HepG2 (cell line): ENCODE results near the gene SOX9. TPM values are rescaled to one million over a fixed set of nuclear protein-coding genes. Genes with fewer than 3 reads are reported as not detected.

Experiments
- ADNP ChIP-seq: sonication (generic); formaldehyde crosslinking; IDR thresholded peaks from 2 replicates; pipeline ENCODE4 v1.4.0; 2020; ENCODE audit warnings: missing genetic modification reagents
- BCL6 ChIP-seq: IDR thresholded peaks from 2 replicates; pipeline ENCODE4 v1.6.1; 2016; ENCODE audit warnings: missing genetic modification reagents, missing compliant biosample characterization
- BCLAF1 ChIP-seq: fragments of 450-650 bp; IDR thresholded peaks from 2 replicates; pipeline ENCODE4 v1.6.1; 2017; ENCODE audit warnings: mild to moderate bottlenecking
- CCAR2 ChIP-seq: fragments of 200-400 bp; formaldehyde crosslinking; optimal IDR thresholded peaks from 2 replicates; pipeline ENCODE3; 2018; ENCODE audit warnings: low read depth, mild to moderate bottlenecking, low read length, moderate library complexity
- DPF2 ChIP-seq: sonication (generic); formaldehyde crosslinking; IDR thresholded peaks from 2 replicates; pipeline ENCODE4 v1.4.0; 2020; ENCODE audit warnings: mild to moderate bottlenecking, low read depth, missing genetic modification reagents, borderline replicate concordance
- ETS1 ChIP-seq: sonication (generic); formaldehyde crosslinking; IDR thresholded peaks from 2 replicates; pipeline ENCODE4 v1.4.0; 2020; ENCODE audit warnings: missing genetic modification reagents
- HHEX ChIP-seq: IDR thresholded peaks from 2 replicates; pipeline ENCODE4 v1.6.1; 2016; ENCODE audit warnings: control low read depth
- KDM3A ChIP-seq: IDR thresholded peaks from 2 replicates; pipeline ENCODE4 v1.6.1; 2018; ENCODE audit warnings: low read depth, missing compliant biosample characterization
- KLF13 ChIP-seq: sonication (generic); formaldehyde crosslinking; IDR thresholded peaks from 2 replicates; pipeline ENCODE4 v1.4.0; 2020; ENCODE audit warnings: mild to moderate bottlenecking, missing genetic modification reagents
- KLF15 ChIP-seq: sonication (generic); formaldehyde crosslinking; IDR thresholded peaks from 2 replicates; pipeline ENCODE4 v1.8.1; 2023; ENCODE audit warnings: borderline replicate concordance, mild to moderate bottlenecking, inconsistent platforms, missing genetic modification reagents, mixed read lengths
- MTF1 ChIP-seq: sonication (generic); formaldehyde crosslinking; IDR thresholded peaks from 2 replicates; pipeline ENCODE4 v1.5.0; 2020; ENCODE audit warnings: missing genetic modification reagents
- POGK ChIP-seq: sonication (generic); formaldehyde crosslinking; conservative IDR thresholded peaks from 2 replicates; pipeline ENCODE4 v1.8.0; 2022; ENCODE audit warnings: mild to moderate bottlenecking, moderate library complexity, missing genetic modification reagents
- PPARG ChIP-seq: conservative IDR thresholded peaks from 2 replicates; pipeline ENCODE4 v1.6.1; 2016; ENCODE audit warnings: missing biosample characterization, missing genetic modification reagents
- YEATS4 ChIP-seq: sonication (generic); formaldehyde crosslinking; IDR thresholded peaks from 2 replicates; pipeline ENCODE4 v1.4.0; 2020; ENCODE audit warnings: missing genetic modification reagents, borderline replicate concordance
- ZBTB37 ChIP-seq: sonication (generic); formaldehyde crosslinking; IDR thresholded peaks from 2 replicates; pipeline ENCODE4 v1.4.0; 2020; ENCODE audit warnings: mild to moderate bottlenecking, missing genetic modification reagents
- ZBTB43 ChIP-seq: sonication (generic); formaldehyde crosslinking; conservative IDR thresholded peaks from 2 replicates; pipeline ENCODE4 v1.4.0; 2020; ENCODE audit warnings: missing genetic modification reagents
- ZNF160 ChIP-seq: sonication (generic); formaldehyde crosslinking; IDR thresholded peaks from 2 replicates; pipeline ENCODE4 v1.8.0; 2022; ENCODE audit warnings: mild to moderate bottlenecking, inconsistent platforms, missing genetic modification reagents
- ZNF253 ChIP-seq: sonication (generic); formaldehyde crosslinking; IDR thresholded peaks from 2 replicates; pipeline ENCODE4 v1.8.0; 2022; ENCODE audit warnings: mild to moderate bottlenecking, missing genetic modification reagents, borderline replicate concordance
- ZNF703 ChIP-seq: sonication (generic); formaldehyde crosslinking; IDR thresholded peaks from 2 replicates; pipeline ENCODE4 v1.5.1; 2020; ENCODE audit warnings: missing genetic modification reagents, mild to moderate bottlenecking, moderate library complexity, borderline replicate concordance
- polyA plus RNA-seq, 8 experiments: library from polyadenylated mRNA; depleted of rRNA in 3 of 8; stranded (reverse) in 7 of 8; unstranded in 1 of 8; fragments of >200 nt; fragmentation: Illumina TruSeq in 4 of 8; extraction: Trizol in 4 of 8; gene quantifications; 2 replicates each; pipeline versions ENCODE4 v1.2.1 to v1.2.3, GENCODE V29; 2011 to 2016; ENCODE audit warnings: low read depth in 4 of 8, missing spikeins in 1 of 8, mixed read lengths in 1 of 8; ENCODE audit not compliant: insufficient read depth in 1 of 8
- total RNA-seq, 5 experiments: library from RNA; depleted of rRNA; stranded (reverse); fragments of >200 nt; fragmentation: Illumina TruSeq; extraction: Trizol; gene quantifications; 2 replicates each; pipeline ENCODE4 v1.2.3, GENCODE V29; 2016; ENCODE audit warnings: low read depth in 1 of 5

SOX9 gene
- total and polyA plus RNA-seq, 2 of the 13 experiments (the other 11 are each of a cell fraction or from before 2014, with no cell fraction given): 16.1 to 27.6 TPM

GRCh38 chr17:72122765-72123529 is 2.1 kb downstream of the SOX9 start (continued):
- TF ChIP-seq ZBTB37 (CRISPR knock-in tag) (no peak), ZNF253 (CRISPR knock-in tag) (no peak), MTF1 (peak; percentile 42; the same call in 1 of the 2 replicates), ZBTB43 (CRISPR knock-in tag) (0 out of 2 replicates have a peak, but pooled peaks have one; percentile 56), ETS1 (CRISPR knock-in tag) (no peak), POGK (CRISPR knock-in tag) (no peak; the same call in 1 of the 2 replicates), ZNF703 (CRISPR knock-in tag) (peak; percentile 88), BCLAF1 (no peak), CCAR2 (peak; percentile 75), KLF13 (no peak), ADNP (CRISPR knock-in tag) (0 out of 2 replicates have a peak, but pooled peaks have one; percentile 0), YEATS4 (CRISPR knock-in tag) (peak; percentile 75), DPF2 (CRISPR knock-in tag) (no peak; the same call in none of the 2 replicates), KDM3A (CRISPR knock-in tag) (peak; percentile 77), PPARG (CRISPR knock-in tag) (peak; percentile 59; the same call in 1 of the 2 replicates), BCL6 (CRISPR knock-in tag) (peak; percentile 68; the same call in 1 of the 2 replicates), KLF15 (CRISPR knock-in tag) (no peak), HHEX (CRISPR knock-in tag) (peak; percentile 63; the same call in 1 of the 2 replicates), ZNF160 (CRISPR knock-in tag) (no peak)
